ENCODE data around the gene SYNRG.
"Not testable (repeated sequence)": the region's sequence is repeated elsewhere in the genome, so short reads cannot be mapped to it uniquely, and the experiment has no call there.

The SYNRG gene

GRCh38 chr17:37519251-37519985 is 89.8 kb downstream of the SYNRG start:
- DNase-seq (ENCODE audit: low read depth in 1 of 2, low spot score in 1 of 2), result no peak
- no peak for TF ChIP-seq JUND (IDR thresholded peaks at IDR 0.05; ENCODE audit: low read depth)
- in situ Hi-C loops (cut with HindIII; ENCODE audit: low pct_unique_long_range_greater_than_20kb, low sequenced_read_pairs), result no loop called here

GRCh38 chr17:37518826-37519225 is 90.4 kb downstream of the SYNRG start:
- TF ChIP-seq JUND (IDR thresholded peaks at IDR 0.05; ENCODE audit: low read depth), result no peak
- in situ Hi-C loops (cut with HindIII; ENCODE audit: low pct_unique_long_range_greater_than_20kb, low sequenced_read_pairs), result no loop called here
- no peak for DNase-seq (ENCODE audit: low read depth in 1 of 2, low spot score in 1 of 2)

- TF ChIP-seq JUND (IDR thresholded peaks at IDR 0.05; ENCODE audit: low read depth), result no peak
- DNase-seq (ENCODE audit: low read depth in 1 of 2, low spot score in 1 of 2), result no peak
- in situ Hi-C loops (cut with HindIII; ENCODE audit: low pct_unique_long_range_greater_than_20kb, low sequenced_read_pairs), result no loop called here
Measured at GRCh38 chr17:37517881-37518280, 91.3 kb downstream of the SYNRG start.

GRCh38 chr17:37516127-37516571 is 93.1 kb downstream of the SYNRG start:
- TF ChIP-seq JUND (IDR thresholded peaks at IDR 0.05; ENCODE audit: low read depth), result no peak

GRCh38 chr17:37513711-37514110 is 95.5 kb downstream of the SYNRG start:
- no peak for DNase-seq (ENCODE audit: low read depth in 1 of 2, low spot score in 1 of 2)
- in situ Hi-C loops (cut with HindIII; ENCODE audit: low pct_unique_long_range_greater_than_20kb, low sequenced_read_pairs), result no loop called here
- no peak for TF ChIP-seq JUND (IDR thresholded peaks at IDR 0.05; ENCODE audit: low read depth)

More at GRCh38 chr17:37516127-37516571, 93.1 kb downstream of the SYNRG start:
- in situ Hi-C loops (cut with HindIII; ENCODE audit: low pct_unique_long_range_greater_than_20kb, low sequenced_read_pairs), result no loop called here
- no peak for DNase-seq (ENCODE audit: low read depth in 1 of 2, low spot score in 1 of 2)

GRCh38 chr17:37512442-37513068 is 96.7 kb downstream of the SYNRG start:
- TF ChIP-seq JUND (IDR thresholded peaks at IDR 0.05; ENCODE audit: low read depth), result no peak
- in situ Hi-C loops (cut with HindIII; ENCODE audit: low pct_unique_long_range_greater_than_20kb, low sequenced_read_pairs), result no loop called here
- DNase-seq (ENCODE audit: low read depth in 1 of 2, low spot score in 1 of 2), result no peak

DNA sequence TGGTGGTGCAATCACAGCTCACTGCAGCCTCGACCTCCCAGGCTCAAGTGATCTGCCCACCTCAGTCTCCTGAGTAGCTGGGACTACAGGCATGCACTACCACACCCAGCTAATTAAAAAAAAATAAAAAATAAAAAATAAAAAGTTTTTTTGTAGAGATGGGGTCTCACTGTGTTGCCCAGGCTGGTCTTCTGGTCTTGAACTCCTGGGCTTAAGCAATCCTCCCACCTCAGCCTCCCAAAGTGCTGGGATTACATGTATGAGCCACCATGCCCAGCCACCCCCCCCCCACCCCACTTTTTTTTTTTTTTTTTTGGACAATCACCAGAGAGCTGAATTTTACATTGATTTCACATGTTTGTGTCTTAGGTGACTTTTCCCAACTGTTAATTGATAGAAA is 97.6 kb downstream of the SYNRG start:
- DNase-seq (ENCODE audit: low read depth in 1 of 2, low spot score in 1 of 2); in situ Hi-C loops (cut with HindIII; ENCODE audit: low pct_unique_long_range_greater_than_20kb, low sequenced_read_pairs): not testable (repeated sequence)

DNA sequence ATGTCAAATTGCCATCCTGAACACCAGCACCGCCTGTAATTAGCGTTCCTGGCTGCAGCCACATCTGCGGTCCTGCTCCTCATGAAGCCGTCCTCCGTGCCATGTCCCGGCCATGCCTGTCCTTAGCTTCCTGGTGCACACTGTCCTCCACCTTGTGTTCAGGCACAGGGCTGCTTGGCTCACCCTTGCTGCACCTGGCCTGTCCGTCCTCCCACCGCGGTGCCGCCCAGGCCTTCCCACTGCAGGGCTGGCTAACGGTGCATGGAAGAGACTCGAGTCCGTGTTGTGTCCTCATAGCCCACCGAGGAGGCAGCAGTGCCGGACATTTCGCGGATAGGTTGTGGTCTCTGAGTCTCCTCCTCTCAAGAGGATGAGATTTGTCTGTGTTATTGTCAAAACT is 99.2 kb downstream of the SYNRG start:
- no peak for DNase-seq (ENCODE audit: low read depth in 1 of 2, low spot score in 1 of 2)
- no peak for TF ChIP-seq JUND (IDR thresholded peaks at IDR 0.05; ENCODE audit: low read depth)
- in situ Hi-C loops (cut with HindIII; ENCODE audit: low pct_unique_long_range_greater_than_20kb, low sequenced_read_pairs), result no loop called here

DNA sequence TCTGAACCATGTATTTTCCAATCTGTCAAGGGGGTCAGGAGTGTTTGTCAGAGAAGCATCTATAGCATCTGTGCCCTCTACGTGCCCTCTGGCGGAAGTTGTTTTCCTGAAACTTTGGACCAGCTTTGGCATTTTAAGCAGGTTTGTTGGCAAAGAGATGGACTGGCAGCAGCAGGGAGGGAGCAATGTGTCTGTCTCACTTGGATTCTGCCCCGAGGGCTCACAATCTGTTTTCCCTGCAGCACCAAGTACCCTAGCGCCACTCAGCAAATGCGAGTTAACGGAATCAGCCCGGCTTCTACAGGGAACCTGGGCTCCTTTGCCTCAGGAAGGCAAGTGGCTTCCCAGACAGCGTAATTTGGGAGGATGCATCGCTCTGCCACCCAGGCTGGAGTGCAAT is 102.1 kb downstream of the SYNRG start:
- TF ChIP-seq JUND (IDR thresholded peaks at IDR 0.05; ENCODE audit: low read depth), result no peak
- in situ Hi-C loops (cut with HindIII; ENCODE audit: low pct_unique_long_range_greater_than_20kb, low sequenced_read_pairs), result no loop called here
- no peak for DNase-seq (ENCODE audit: low read depth in 1 of 2, low spot score in 1 of 2)

DNA sequence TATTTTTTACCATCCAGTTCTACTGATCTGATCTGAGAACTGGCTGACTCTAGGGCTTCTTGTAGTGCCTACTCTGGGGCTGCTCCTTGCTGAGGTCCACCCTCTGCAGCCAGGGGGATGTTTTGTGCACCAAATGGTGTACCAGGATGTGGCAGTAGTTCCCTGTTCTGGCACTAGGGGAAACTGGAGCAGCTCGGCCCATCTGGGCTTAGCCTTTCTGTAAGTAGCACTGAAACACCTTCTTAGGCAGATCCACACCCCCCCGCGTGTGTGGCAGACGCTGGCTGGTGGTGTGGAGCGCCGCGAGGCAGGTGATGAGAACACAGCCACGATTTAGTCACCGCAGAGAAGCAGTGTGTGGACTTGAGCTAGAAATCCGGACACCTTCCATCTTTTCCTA is 102.5 kb downstream of the SYNRG start:
- no peak for TF ChIP-seq JUND (IDR thresholded peaks at IDR 0.05; ENCODE audit: low read depth)
- in situ Hi-C loops (cut with HindIII; ENCODE audit: low pct_unique_long_range_greater_than_20kb, low sequenced_read_pairs), result no loop called here
- peak in 1 of 2 experiments; percentile 71 for DNase-seq (ENCODE audit: low read depth in 1 of 2, low spot score in 1 of 2)

- no peak for TF ChIP-seq JUND (IDR thresholded peaks at IDR 0.05; ENCODE audit: low read depth)
- in situ Hi-C loops (cut with HindIII; ENCODE audit: low pct_unique_long_range_greater_than_20kb, low sequenced_read_pairs), result no loop called here
- DNase-seq (ENCODE audit: low read depth in 1 of 2, low spot score in 1 of 2), result no peak
Measured at GRCh38 chr17:37505333-37505732, 103.9 kb downstream of the SYNRG start.

DNA sequence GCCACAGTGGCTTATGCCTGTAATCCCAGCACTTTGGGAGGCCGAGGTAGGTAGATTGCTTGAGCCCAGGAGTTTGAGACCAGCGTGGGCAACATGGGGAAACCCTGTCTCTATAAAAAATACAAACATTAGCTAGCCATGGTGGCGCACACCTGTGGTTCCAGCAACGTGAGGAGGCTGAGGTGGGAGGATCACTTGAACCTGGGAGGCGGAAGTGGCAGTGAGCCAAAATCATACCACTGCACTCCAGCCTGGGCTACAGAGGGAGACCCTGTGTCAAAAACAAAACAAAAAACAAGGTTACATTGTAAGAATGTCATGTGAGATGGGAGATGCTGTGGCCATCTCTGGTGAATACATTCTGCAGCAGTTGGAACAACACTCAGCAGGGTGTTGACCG is 106.1 kb downstream of the SYNRG start:
- no peak for TF ChIP-seq JUND (IDR thresholded peaks at IDR 0.05; ENCODE audit: low read depth)
- no peak for DNase-seq (ENCODE audit: low read depth in 1 of 2, low spot score in 1 of 2)
- in situ Hi-C loops (cut with HindIII; ENCODE audit: low pct_unique_long_range_greater_than_20kb, low sequenced_read_pairs), result no loop called here

DNA sequence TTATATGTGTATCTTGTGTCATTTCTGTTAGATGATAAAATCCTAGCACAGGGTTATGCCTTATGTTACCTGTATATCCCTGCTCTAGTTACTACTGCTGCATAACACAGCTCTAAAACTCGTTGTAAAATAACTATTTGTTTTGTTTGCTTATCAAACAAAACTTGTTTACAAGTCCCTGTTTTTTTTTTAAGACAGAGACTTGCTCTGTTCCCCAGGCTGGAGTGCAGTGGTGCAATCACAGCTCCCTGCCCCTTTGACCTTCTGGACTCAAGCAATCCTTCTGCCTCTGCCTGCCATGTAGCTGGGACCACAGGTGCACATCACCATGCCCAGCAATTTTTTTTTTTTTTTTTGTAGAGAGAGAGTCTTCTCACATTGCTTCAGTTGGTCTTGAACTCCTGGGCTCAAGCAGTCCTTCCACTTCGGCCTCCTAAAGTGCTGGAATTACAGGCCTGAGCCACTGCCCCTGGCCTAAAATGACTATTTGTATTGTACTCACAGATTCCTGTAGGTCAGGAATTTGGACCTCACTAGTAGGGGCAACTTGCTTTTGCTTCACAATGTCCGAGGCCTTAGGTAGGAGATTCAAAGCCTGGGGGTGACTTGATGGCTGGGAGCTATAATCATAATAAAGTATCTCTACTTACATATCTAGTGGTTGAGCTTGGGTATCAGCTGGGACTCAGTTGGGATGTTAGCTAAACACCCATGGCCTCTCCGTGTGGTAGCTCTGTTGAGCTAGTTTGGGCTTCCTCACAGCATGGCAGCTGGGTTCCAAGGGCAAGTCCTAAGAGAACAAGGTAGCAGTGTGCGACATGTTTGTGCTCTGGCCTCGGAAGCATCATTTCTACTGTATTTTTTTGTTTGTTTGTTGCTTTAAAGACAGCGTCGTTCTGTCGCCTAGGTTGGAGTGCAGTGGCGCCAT is 106.9 kb downstream of the SYNRG start:
- in situ Hi-C loops (cut with HindIII; ENCODE audit: low pct_unique_long_range_greater_than_20kb, low sequenced_read_pairs), result no loop called here
- no peak for DNase-seq (ENCODE audit: low read depth in 1 of 2, low spot score in 1 of 2)
- TF ChIP-seq JUND (IDR thresholded peaks at IDR 0.05; ENCODE audit: low read depth), result no peak
